SK-N-SH treated with all-trans-retinoic acid at 6 μM for 48 hours (cell line): ENCODE results near the gene PDIA4.
A peak's percentile ranks its signal among the peaks of the same experiment; 100 is the strongest.

ENCODE experiments used
- ATAC-seq: fragments of 200-7000 bp; cut with Tn5 transposase; 3 replicates; pipeline ENCODE4 v1.9.1; 2020; ENCODE audit warnings: mild to moderate bottlenecking, moderate library complexity
- ARNTL ChIP-seq: fragments of 450-650 bp; formaldehyde crosslinking; IDR thresholded peaks from 2 replicates; pipeline ENCODE4 v1.5.0; 2020; ENCODE audit warnings: low read depth, mild to moderate bottlenecking, moderate library complexity, borderline replicate concordance
- CSDC2 ChIP-seq: fragments of 250-450 bp; sonication (Bioruptor Pico); IDR thresholded peaks from 2 replicates; pipeline ENCODE4 v1.5.0; 2020; ENCODE audit warnings: mild to moderate bottlenecking, moderate library complexity
- ESRRG ChIP-seq: fragments of 250-450 bp; sonication (Bioruptor Pico); IDR thresholded peaks from 2 replicates; pipeline ENCODE4 v1.6.1; 2021; ENCODE audit warnings: mild to moderate bottlenecking
- GLIS3 ChIP-seq: fragments of 250-450 bp; sonication (Bioruptor Pico); IDR thresholded peaks from 2 replicates; pipeline ENCODE4 v1.5.0; 2020; ENCODE audit warnings: mild to moderate bottlenecking, moderate library complexity
- ISL1 ChIP-seq: fragments of 250-450 bp; sonication (Bioruptor Pico); IDR thresholded peaks from 2 replicates; pipeline ENCODE4 v2.1.2; 2022; ENCODE audit warnings: mild to moderate bottlenecking, moderate library complexity
- PPARA ChIP-seq: fragments of 250-450 bp; sonication (Bioruptor Pico); IDR thresholded peaks from 2 replicates; pipeline ENCODE4 v1.5.0; 2020; ENCODE audit warnings: mild to moderate bottlenecking, borderline replicate concordance
- RARB ChIP-seq: fragments of 250-450 bp; sonication (Bioruptor Pico); IDR thresholded peaks from 2 replicates; pipeline ENCODE4 v1.8.0; 2021; ENCODE audit warnings: mild to moderate bottlenecking, moderate library complexity
- SNAI2 ChIP-seq: fragments of 250-450 bp; sonication (Bioruptor Pico); IDR thresholded peaks from 2 replicates; pipeline ENCODE4 v1.5.0; 2020; ENCODE audit warnings: mild to moderate bottlenecking, moderate library complexity
- TCF4 ChIP-seq: fragments of 250-450 bp; sonication (Bioruptor Pico); IDR thresholded peaks from 2 replicates; pipeline ENCODE4 v1.8.0; 2021; ENCODE audit warnings: mild to moderate bottlenecking, moderate library complexity, borderline replicate concordance
- TOX ChIP-seq: fragments of 250-450 bp; sonication (Bioruptor Pico); IDR thresholded peaks from 2 replicates; pipeline ENCODE4 v1.8.0; 2021; ENCODE audit warnings: mild to moderate bottlenecking, moderate library complexity, borderline replicate concordance
- ZC3H10 ChIP-seq: fragments of 250-450 bp; sonication (Bioruptor Pico); IDR thresholded peaks from 2 replicates; pipeline ENCODE4 v1.5.1; 2021; ENCODE audit warnings: mild to moderate bottlenecking, moderate library complexity
- ZFP30 ChIP-seq: fragments of 450-650 bp; formaldehyde crosslinking; IDR thresholded peaks from 2 replicates; pipeline ENCODE4 v1.5.0; 2022; ENCODE audit warnings: mild to moderate bottlenecking, moderate library complexity
- ZNF565 ChIP-seq: fragments of 450-650 bp; formaldehyde crosslinking; conservative IDR thresholded peaks from 2 replicates; pipeline ENCODE4 v1.5.0; 2020; ENCODE audit warnings: low read depth, mild to moderate bottlenecking, moderate library complexity
- ZNF70 ChIP-seq: fragments of 450-650 bp; formaldehyde crosslinking; IDR thresholded peaks from 2 replicates; pipeline ENCODE4 v1.5.0; 2020; ENCODE audit warnings: mild to moderate bottlenecking, moderate library complexity
- ZNF8 ChIP-seq: fragments of 450-650 bp; formaldehyde crosslinking; IDR thresholded peaks from 2 replicates; pipeline ENCODE4 v1.5.0; 2020; ENCODE audit warnings: mild to moderate bottlenecking, moderate library complexity
- TF ChIP-seq, protein P1 (sequence below): fragments of 250-450 bp; sonication (Bioruptor Pico); IDR thresholded peaks from 2 replicates; pipeline ENCODE4 v1.5.0; 2020; ENCODE audit warnings: mild to moderate bottlenecking, moderate library complexity
- TF ChIP-seq, protein P2 (sequence below): fragments of 250-450 bp; sonication (Bioruptor Pico); IDR thresholded peaks from 2 replicates; pipeline ENCODE4 v1.5.1; 2020; ENCODE audit warnings: low read depth, mild to moderate bottlenecking, moderate library complexity
- TF ChIP-seq, protein P3 (sequence below): fragments of 250-450 bp; sonication (Bioruptor Pico); IDR thresholded peaks from 2 replicates; pipeline ENCODE4 v1.8.0; 2021; ENCODE audit warnings: low read depth, mild to moderate bottlenecking, moderate library complexity, borderline replicate concordance
- TF ChIP-seq, protein P4 (sequence below): fragments of 250-450 bp; sonication (Bioruptor Pico); IDR thresholded peaks from 2 replicates; pipeline ENCODE4 v1.8.0; 2020; ENCODE audit warnings: mild to moderate bottlenecking, moderate library complexity, borderline replicate concordance
- TF ChIP-seq, protein P5 (sequence below): fragments of 250-450 bp; sonication (Bioruptor Pico); IDR thresholded peaks from 2 replicates; pipeline ENCODE4 v1.5.1; 2021; ENCODE audit warnings: mild to moderate bottlenecking, moderate library complexity

The PDIA4 gene

DNA sequence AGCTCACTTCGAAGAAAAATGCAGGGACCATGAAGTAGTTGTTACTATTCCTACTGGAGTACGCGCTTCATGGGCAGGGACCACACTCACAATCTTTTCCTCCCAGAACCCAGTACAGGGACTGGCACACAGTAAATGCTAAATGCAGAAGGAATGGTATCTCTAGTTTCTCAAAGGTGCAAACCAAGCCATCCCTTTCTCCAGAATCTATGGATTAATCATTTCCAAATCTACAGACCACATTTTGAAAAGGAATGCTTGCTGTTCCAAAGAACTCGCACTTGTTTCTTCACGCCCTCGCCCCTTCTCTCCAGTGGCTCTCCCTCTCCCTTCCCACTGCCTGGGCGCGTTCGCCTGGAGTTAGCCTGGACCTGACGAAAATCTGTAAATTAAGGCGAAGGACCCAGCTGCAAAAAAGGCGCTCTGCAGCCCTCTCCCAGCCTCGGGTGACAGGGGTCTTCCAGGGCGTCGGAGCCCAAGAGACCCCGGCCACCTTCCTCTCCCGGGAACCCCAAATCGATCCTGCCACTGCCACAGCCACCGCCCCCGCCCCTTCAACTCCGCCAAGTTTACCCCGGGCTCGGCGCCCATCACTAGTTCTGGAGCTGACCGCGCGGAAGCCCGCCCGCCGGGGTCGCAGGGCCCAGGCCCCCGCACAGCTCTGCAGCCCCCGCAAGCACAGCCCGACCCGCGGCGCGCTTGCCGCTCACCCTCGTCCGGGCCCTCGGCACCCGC is 527 bp downstream of the PDIA4 start:
- peak; percentile 5; the same call in 2 of the 3 replicates for ATAC-seq

DNA sequence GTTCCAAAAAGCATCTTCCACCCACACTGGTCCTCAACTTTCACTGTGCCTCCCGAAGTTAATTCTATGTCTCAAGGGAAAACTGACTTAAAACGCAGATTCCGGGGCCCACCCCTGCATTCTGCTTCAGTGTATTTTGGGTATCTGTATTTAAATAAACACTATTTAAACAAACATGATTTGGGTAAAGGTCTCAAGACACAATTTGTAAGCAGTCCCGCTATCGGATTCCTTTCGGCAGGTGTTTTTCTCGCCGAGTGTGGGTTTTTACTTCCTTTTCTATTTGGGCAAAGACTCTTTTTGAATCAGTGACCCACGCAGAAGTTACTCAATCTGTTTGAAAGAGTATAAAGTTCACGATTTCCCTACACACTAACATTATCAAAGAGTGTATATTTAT is 1.2 kb downstream of the PDIA4 start:
- no peak for ATAC-seq
- no peak for TF ChIP-seq ZC3H10
- TF ChIP-seq, all 23 proteins: peak for 0

More for the DNA sequence above, 527 bp downstream of the PDIA4 start:
- TF ChIP-seq CSDC2 (0 out of 2 replicates have a peak, but pooled peaks have one; percentile 19), ZFP30 (CRISPR knock-in tag) (no peak), TOX (no peak)
- TF ChIP-seq, protein P1, sequence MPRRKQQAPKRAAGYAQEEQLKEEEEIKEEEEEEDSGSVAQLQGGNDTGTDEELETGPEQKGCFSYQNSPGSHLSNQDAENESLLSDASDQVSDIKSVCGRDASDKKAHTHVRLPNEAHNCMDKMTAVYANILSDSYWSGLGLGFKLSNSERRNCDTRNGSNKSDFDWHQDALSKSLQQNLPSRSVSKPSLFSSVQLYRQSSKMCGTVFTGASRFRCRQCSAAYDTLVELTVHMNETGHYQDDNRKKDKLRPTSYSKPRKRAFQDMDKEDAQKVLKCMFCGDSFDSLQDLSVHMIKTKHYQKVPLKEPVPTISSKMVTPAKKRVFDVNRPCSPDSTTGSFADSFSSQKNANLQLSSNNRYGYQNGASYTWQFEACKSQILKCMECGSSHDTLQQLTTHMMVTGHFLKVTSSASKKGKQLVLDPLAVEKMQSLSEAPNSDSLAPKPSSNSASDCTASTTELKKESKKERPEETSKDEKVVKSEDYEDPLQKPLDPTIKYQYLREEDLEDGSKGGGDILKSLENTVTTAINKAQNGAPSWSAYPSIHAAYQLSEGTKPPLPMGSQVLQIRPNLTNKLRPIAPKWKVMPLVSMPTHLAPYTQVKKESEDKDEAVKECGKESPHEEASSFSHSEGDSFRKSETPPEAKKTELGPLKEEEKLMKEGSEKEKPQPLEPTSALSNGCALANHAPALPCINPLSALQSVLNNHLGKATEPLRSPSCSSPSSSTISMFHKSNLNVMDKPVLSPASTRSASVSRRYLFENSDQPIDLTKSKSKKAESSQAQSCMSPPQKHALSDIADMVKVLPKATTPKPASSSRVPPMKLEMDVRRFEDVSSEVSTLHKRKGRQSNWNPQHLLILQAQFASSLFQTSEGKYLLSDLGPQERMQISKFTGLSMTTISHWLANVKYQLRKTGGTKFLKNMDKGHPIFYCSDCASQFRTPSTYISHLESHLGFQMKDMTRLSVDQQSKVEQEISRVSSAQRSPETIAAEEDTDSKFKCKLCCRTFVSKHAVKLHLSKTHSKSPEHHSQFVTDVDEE (CRISPR knock-in tag), result no peak
- TF ChIP-seq, protein P2, sequence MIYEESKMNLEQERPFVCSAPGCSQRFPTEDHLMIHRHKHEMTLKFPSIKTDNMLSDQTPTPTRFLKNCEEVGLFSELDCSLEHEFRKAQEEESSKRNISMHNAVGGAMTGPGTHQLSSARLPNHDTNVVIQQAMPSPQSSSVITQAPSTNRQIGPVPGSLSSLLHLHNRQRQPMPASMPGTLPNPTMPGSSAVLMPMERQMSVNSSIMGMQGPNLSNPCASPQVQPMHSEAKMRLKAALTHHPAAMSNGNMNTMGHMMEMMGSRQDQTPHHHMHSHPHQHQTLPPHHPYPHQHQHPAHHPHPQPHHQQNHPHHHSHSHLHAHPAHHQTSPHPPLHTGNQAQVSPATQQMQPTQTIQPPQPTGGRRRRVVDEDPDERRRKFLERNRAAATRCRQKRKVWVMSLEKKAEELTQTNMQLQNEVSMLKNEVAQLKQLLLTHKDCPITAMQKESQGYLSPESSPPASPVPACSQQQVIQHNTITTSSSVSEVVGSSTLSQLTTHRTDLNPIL (CRISPR knock-in tag), result no peak

DNA sequence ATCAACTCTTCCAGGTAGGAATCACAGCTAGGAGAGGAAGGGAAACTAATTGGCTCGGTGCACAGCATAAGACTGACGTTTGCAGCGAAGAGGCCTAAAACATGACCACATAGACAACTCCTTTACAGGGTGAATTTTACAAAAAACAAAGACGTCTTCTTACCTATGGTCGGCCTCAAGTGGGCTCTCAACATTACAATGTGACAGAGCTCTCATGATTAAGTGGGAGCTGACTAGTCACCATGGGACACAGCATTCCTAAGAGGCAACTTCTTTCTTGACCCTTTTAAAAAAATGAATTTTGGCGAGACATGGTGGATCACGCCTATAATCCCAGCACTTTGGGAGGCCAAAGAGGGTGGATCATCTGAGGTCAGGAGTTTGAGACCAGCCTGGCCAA is 4.6 kb downstream of the PDIA4 start:
- no peak for ATAC-seq
- no peak for TF ChIP-seq ISL1 (CRISPR knock-in tag)
- TF ChIP-seq ZNF8 (CRISPR knock-in tag), result no peak
- TF ChIP-seq TCF4 (CRISPR knock-in tag), result no peak
- no peak for TF ChIP-seq ZNF565 (CRISPR knock-in tag)
- TF ChIP-seq, protein P3, sequence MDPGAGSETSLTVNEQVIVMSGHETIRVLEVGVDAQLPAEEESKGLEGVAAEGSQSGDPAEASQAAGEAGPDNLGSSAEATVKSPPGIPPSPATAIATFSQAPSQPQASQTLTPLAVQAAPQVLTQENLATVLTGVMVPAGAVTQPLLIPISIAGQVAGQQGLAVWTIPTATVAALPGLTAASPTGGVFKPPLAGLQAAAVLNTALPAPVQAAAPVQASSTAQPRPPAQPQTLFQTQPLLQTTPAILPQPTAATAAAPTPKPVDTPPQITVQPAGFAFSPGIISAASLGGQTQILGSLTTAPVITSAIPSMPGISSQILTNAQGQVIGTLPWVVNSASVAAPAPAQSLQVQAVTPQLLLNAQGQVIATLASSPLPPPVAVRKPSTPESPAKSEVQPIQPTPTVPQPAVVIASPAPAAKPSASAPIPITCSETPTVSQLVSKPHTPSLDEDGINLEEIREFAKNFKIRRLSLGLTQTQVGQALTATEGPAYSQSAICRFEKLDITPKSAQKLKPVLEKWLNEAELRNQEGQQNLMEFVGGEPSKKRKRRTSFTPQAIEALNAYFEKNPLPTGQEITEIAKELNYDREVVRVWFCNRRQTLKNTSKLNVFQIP (CRISPR knock-in tag), result no peak
- TF ChIP-seq RARB (CRISPR knock-in tag), result no peak
- TF ChIP-seq PPARA (CRISPR knock-in tag), result no peak
- no peak for TF ChIP-seq ZNF70
- TF ChIP-seq, protein P4, sequence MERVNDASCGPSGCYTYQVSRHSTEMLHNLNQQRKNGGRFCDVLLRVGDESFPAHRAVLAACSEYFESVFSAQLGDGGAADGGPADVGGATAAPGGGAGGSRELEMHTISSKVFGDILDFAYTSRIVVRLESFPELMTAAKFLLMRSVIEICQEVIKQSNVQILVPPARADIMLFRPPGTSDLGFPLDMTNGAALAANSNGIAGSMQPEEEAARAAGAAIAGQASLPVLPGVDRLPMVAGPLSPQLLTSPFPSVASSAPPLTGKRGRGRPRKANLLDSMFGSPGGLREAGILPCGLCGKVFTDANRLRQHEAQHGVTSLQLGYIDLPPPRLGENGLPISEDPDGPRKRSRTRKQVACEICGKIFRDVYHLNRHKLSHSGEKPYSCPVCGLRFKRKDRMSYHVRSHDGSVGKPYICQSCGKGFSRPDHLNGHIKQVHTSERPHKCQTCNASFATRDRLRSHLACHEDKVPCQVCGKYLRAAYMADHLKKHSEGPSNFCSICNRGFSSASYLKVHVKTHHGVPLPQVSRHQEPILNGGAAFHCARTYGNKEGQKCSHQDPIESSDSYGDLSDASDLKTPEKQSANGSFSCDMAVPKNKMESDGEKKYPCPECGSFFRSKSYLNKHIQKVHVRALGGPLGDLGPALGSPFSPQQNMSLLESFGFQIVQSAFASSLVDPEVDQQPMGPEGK (CRISPR knock-in tag), result no peak
- TF ChIP-seq, protein P5, sequence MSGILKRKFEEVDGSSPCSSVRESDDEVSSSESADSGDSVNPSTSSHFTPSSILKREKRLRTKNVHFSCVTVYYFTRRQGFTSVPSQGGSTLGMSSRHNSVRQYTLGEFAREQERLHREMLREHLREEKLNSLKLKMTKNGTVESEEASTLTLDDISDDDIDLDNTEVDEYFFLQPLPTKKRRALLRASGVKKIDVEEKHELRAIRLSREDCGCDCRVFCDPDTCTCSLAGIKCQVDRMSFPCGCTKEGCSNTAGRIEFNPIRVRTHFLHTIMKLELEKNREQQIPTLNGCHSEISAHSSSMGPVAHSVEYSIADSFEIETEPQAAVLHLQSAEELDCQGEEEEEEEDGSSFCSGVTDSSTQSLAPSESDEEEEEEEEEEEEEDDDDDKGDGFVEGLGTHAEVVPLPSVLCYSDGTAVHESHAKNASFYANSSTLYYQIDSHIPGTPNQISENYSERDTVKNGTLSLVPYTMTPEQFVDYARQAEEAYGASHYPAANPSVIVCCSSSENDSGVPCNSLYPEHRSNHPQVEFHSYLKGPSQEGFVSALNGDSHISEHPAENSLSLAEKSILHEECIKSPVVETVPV (CRISPR knock-in tag), result no peak
- TF ChIP-seq, protein P1 (CRISPR knock-in tag), result no peak
- no peak for TF ChIP-seq SNAI2 (CRISPR knock-in tag)
- TF ChIP-seq ARNTL (CRISPR knock-in tag), result no peak
- no peak for TF ChIP-seq ZC3H10
- no peak for TF ChIP-seq GLIS3 (CRISPR knock-in tag)
- TF ChIP-seq TOX, result no peak
- TF ChIP-seq ESRRG, result no peak
- no peak for TF ChIP-seq ZFP30 (CRISPR knock-in tag)
- TF ChIP-seq CSDC2, result no peak
